Panc1 (cell line): Measurements from ENCODE around the gene DLG5.

Experiments
- CTCF ChIP-seq: fragments of 450-650 bp; IDR thresholded peaks from 2 replicates; pipeline ENCODE4 v1.5.1; 2017; ENCODE audit warnings: mild to moderate bottlenecking
- POLR2AphosphoS5 ChIP-seq: IDR thresholded peaks from 2 replicates; pipeline ENCODE4 v1.6.1; 2012; ENCODE audit warnings: mild to moderate bottlenecking, low read depth, low read length, moderate library complexity
- REST ChIP-seq, 2 experiments: IDR thresholded peaks; 2 replicates each; pipeline ENCODE4 v1.6.1; 2011 to 2012; ENCODE audit warnings: low read depth in 2 of 2, control low read depth in 1 of 2, low read length in 1 of 2, mild to moderate bottlenecking in 1 of 2, moderate library complexity in 1 of 2; ENCODE audit not compliant: insufficient read depth in 1 of 2
- TCF7L2 ChIP-seq: IDR thresholded peaks from 2 replicates; pipeline ENCODE4 v1.6.1; 2011; ENCODE audit warnings: mild to moderate bottlenecking, low read depth, low read length, inconsistent platforms

GRCh38 chr10:77892021-77892739 lies 34.4 kb downstream of the DLG5 start:
- TF ChIP-seq CTCF: no peak
- TF ChIP-seq TCF7L2: no peak
- TF ChIP-seq POLR2AphosphoS5: no peak
- TF ChIP-seq REST (IDR thresholded peaks at IDR 0.05; ENCODE audit: insufficient read depth in 1 of 2, low read depth in 2 of 2, low read length in 1 of 2): no peak
